Vagina (tissue), 2 donors: ENCODE results near the gene KCNMB4.

Experiments used
- POLR2A ChIP-seq, 2 donors: fragments of 450-650 bp; IDR thresholded peaks; one replicate each; pipeline ENCODE4 v1.6.1; 2017; ENCODE audit warnings: antibody characterized with exemption in 2 of 2, mild to moderate bottlenecking in 2 of 2, moderate library complexity in 2 of 2
- TF ChIP-seq, protein P1 (sequence below), 3 experiments: fragments of 450-650 bp in 2 of 3; fragments of 200-600 bp in 1 of 3; sonication (generic) in 1 of 3; IDR thresholded peaks; one replicate each; pipeline ENCODE4 v1.5.1; 2017 to 2019; ENCODE audit warnings: antibody characterized with exemption in 3 of 3, mild to moderate bottlenecking in 2 of 3, moderate library complexity in 2 of 3

DNA sequence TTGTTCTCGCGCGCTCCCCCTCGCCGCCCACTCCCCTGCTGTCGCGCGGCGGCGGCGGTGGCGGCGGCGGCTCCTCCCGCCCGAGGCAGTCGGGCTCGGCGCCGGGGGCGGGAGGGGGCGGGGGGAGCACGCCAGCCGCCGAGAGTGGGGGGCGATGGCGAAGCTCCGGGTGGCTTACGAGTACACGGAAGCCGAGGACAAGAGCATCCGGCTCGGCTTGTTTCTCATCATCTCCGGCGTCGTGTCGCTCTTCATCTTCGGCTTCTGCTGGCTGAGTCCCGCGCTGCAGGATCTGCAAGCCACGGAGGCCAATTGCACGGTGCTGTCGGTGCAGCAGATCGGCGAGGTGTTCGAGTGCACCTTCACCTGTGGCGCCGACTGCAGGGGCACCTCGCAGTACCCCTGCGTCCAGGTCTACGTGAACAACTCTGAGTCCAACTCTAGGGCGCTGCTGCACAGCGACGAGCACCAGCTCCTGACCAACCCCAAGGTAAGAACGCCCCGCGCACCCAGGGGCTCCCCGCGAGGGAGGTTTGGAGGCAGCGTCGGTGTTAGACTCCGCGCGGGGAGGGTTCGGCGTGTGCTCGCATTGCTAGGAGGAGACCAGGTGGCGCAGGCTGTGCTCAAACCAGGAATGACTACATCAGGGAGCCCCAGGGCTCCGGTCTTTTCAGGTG, 629 bp downstream of the KCNMB4 start:
- TF ChIP-seq, protein P1, sequence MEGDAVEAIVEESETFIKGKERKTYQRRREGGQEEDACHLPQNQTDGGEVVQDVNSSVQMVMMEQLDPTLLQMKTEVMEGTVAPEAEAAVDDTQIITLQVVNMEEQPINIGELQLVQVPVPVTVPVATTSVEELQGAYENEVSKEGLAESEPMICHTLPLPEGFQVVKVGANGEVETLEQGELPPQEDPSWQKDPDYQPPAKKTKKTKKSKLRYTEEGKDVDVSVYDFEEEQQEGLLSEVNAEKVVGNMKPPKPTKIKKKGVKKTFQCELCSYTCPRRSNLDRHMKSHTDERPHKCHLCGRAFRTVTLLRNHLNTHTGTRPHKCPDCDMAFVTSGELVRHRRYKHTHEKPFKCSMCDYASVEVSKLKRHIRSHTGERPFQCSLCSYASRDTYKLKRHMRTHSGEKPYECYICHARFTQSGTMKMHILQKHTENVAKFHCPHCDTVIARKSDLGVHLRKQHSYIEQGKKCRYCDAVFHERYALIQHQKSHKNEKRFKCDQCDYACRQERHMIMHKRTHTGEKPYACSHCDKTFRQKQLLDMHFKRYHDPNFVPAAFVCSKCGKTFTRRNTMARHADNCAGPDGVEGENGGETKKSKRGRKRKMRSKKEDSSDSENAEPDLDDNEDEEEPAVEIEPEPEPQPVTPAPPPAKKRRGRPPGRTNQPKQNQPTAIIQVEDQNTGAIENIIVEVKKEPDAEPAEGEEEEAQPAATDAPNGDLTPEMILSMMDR (IDR thresholded peaks at IDR 0.05) = no peak
- TF ChIP-seq POLR2A (IDR thresholded peaks at IDR 0.05) = no peak
